Osteoblast (primary cell): ENCODE measurements around the gene BMP8A. TPM values are rescaled to one million over a fixed set of nuclear protein-coding genes. Genes with fewer than 3 reads are reported as not detected.
A peak's percentile ranks its signal among the peaks of the same experiment; 100 is the strongest.

ENCODE experiments used
- DNase-seq: peaks from one replicate; pipeline ENCODE4 v3.0.0; 2011; ENCODE audit warnings: low spot score, mixed read lengths; ENCODE audit not compliant: insufficient read length; ENCODE audit errors: missing footprints
- H2AFZ ChIP-seq: 2 replicates; pipeline ENCODE4 v1.6.0; 2011; ENCODE audit warnings: mild to moderate bottlenecking, low read length
- H3K27ac ChIP-seq: 2 replicates; pipeline ENCODE4 v1.5.1; 2011; ENCODE audit warnings: mild to moderate bottlenecking, low read depth, low read length, moderate library complexity
- H3K27me3 ChIP-seq: 2 replicates; pipeline ENCODE4 v1.6.0; 2012; ENCODE audit warnings: mild to moderate bottlenecking, control low read depth, inconsistent platforms, low read length, moderate library complexity; ENCODE audit not compliant: insufficient read depth
- H3K36me3 ChIP-seq: 2 replicates; pipeline ENCODE4 v1.5.1; 2011; ENCODE audit warnings: mild to moderate bottlenecking, low read length, control low read depth, moderate library complexity; ENCODE audit not compliant: insufficient read depth
- H3K4me1 ChIP-seq: 2 replicates; pipeline ENCODE4 v1.5.1; 2011; ENCODE audit warnings: mild to moderate bottlenecking, low read length, control low read depth, moderate library complexity; ENCODE audit not compliant: insufficient read depth
- H3K4me2 ChIP-seq: 2 replicates; pipeline ENCODE4 v1.6.0; 2011; ENCODE audit warnings: mild to moderate bottlenecking, low read length; ENCODE audit not compliant: insufficient read depth
- H3K4me3 ChIP-seq: fragments of 200-600 bp; sonication (generic); 3 replicates; pipeline ENCODE4 v1.5.1; 2012; ENCODE audit warnings: mild to moderate bottlenecking, low read length, inconsistent platforms; ENCODE audit not compliant: insufficient read depth
- H3K79me2 ChIP-seq: 2 replicates; pipeline ENCODE4 v1.6.0; 2012; ENCODE audit warnings: mild to moderate bottlenecking, low read length, control low read depth, inconsistent platforms; ENCODE audit not compliant: insufficient read depth
- H3K9me3 ChIP-seq: 2 replicates; pipeline ENCODE4 v1.5.1; 2011; ENCODE audit warnings: low read depth, low read length, control low read depth
- H4K20me1 ChIP-seq: 2 replicates; pipeline ENCODE4 v1.6.0; 2012; ENCODE audit warnings: mild to moderate bottlenecking, low read length, control low read depth; ENCODE audit not compliant: insufficient read depth
- CTCF ChIP-seq: IDR thresholded peaks from 2 replicates; pipeline ENCODE4 v1.5.1; 2011; ENCODE audit warnings: mild to moderate bottlenecking, low read depth, low read length, moderate library complexity; ENCODE audit errors: extremely low read depth
- total RNA-seq: library from RNA; depleted of rRNA; stranded (reverse); fragments of >200 nt; gene quantifications from 2 replicates; pipeline ENCODE4 v1.2.3, GENCODE V29; 2012

Gene BMP8A
- total RNA-seq, 1 donor, result 0.72 TPM

- Histone ChIP-seq H3K79me2 (no peaks in the 10 kb centered on the region), H3K4me3 (no peak overlapping the region), H3K27ac (no peak overlapping the region), H3K4me2 (no peak overlapping the region), H3K9me3 (no peaks in the 10 kb centered on the region), H2AFZ (no peak overlapping the region), H3K27me3 (no peaks in the 10 kb centered on the region), H3K4me1 (no peaks in the 10 kb centered on the region), H4K20me1 (peaks cover 9% of the 10 kb centered on the region), H3K36me3 (peaks cover 65% of the 10 kb centered on the region)
- TF ChIP-seq CTCF, result no peak
- peak; percentile 26 for DNase-seq
Observed at GRCh38 chr1:39485046-39485803, 6.2 kb upstream of the BMP8A start.

- TF ChIP-seq CTCF, result no peak
- DNase-seq, result peak; percentile 76
- Histone ChIP-seq H4K20me1 (peaks cover 9% of the 10 kb centered on the region), H3K9me3 (no peaks in the 10 kb centered on the region), H3K4me3 (no peak overlapping the region), H3K36me3 (peaks cover 44% of the 10 kb centered on the region), H2AFZ (no peak overlapping the region), H3K27me3 (peaks cover 14% of the 10 kb centered on the region), H3K4me1 (no peaks in the 10 kb centered on the region), H3K79me2 (no peaks in the 10 kb centered on the region), H3K4me2 (no peak overlapping the region), H3K27ac (no peak overlapping the region)
Observed at GRCh38 chr1:39488012-39488545, 3.4 kb upstream of the BMP8A start.

- H4K20me1 ChIP-seq, result peaks cover 9% of the 10 kb centered on the region
- H3K4me3 ChIP-seq, result no peak overlapping the region
- no peaks in the 10 kb centered on the region for H3K79me2 ChIP-seq
- no peak for TF ChIP-seq CTCF
- no peak overlapping the region for H3K4me2 ChIP-seq
- H3K36me3 ChIP-seq, result peaks cover 40% of the 10 kb centered on the region
- H3K27me3 ChIP-seq, result peaks cover 14% of the 10 kb centered on the region
- no peaks in the 10 kb centered on the region for H3K9me3 ChIP-seq
- peak; percentile 59 for DNase-seq
- H3K27ac ChIP-seq, result no peak overlapping the region
- H3K4me1 ChIP-seq, result peaks cover 3% of the 10 kb centered on the region
- H2AFZ ChIP-seq, result no peak overlapping the region
Observed at GRCh38 chr1:39488793-39489566, 2.5 kb upstream of the BMP8A start.

- Histone ChIP-seq H3K4me2 (no peak overlapping the region), H2AFZ (no peak overlapping the region), H4K20me1 (peaks cover 9% of the 10 kb centered on the region), H3K27me3 (peaks cover 14% of the 10 kb centered on the region), H3K4me1 (peaks cover 3% of the 10 kb centered on the region), H3K36me3 (peaks cover 36% of the 10 kb centered on the region), H3K9me3 (no peaks in the 10 kb centered on the region), H3K4me3 (no peak overlapping the region), H3K79me2 (no peaks in the 10 kb centered on the region), H3K27ac (no peak overlapping the region)
- peak; percentile 86 for DNase-seq
- no peak for TF ChIP-seq CTCF
Observed at GRCh38 chr1:39489567-39490239, 1.7 kb upstream of the BMP8A start.
